Endothelial cell (in vitro differentiated cells): ENCODE data around the gene MTHFSD. TPM values are rescaled to one million over a fixed set of nuclear protein-coding genes. Genes with fewer than 3 reads are reported as not detected.
A peak's percentile ranks its signal among the peaks of the same experiment; 100 is the strongest.

Experiments used
- DNase-seq: peaks from one replicate; pipeline ENCODE4 v3.0.0; 2021; ENCODE audit warnings: low spot score
- H3K27ac Mint-ChIP-seq: one replicate; pipeline ENCODE4 v1.8.0; 2021; ENCODE audit warnings: mixed read lengths, inconsistent platforms; ENCODE audit not compliant: unreplicated experiment
- H3K27me3 Mint-ChIP-seq: one replicate; pipeline ENCODE4 v1.8.0; 2021; ENCODE audit warnings: mild to moderate bottlenecking, moderate library complexity, mixed read lengths, inconsistent platforms; ENCODE audit not compliant: unreplicated experiment
- H3K36me3 Mint-ChIP-seq: one replicate; pipeline ENCODE4 v1.8.0; 2021; ENCODE audit warnings: mild to moderate bottlenecking, low read depth, mixed read lengths, inconsistent platforms; ENCODE audit not compliant: unreplicated experiment
- H3K4me1 Mint-ChIP-seq: one replicate; pipeline ENCODE4 v1.8.0; 2021; ENCODE audit warnings: mild to moderate bottlenecking, mixed read lengths, inconsistent platforms; ENCODE audit not compliant: unreplicated experiment
- H3K4me3 Mint-ChIP-seq: one replicate; pipeline ENCODE4 v1.8.0; 2021; ENCODE audit warnings: mild to moderate bottlenecking, mixed read lengths, inconsistent platforms; ENCODE audit not compliant: unreplicated experiment
- H3K9me3 Mint-ChIP-seq: one replicate; pipeline ENCODE4 v1.8.0; 2021; ENCODE audit warnings: mixed read lengths, inconsistent platforms; ENCODE audit not compliant: unreplicated experiment
- total RNA-seq: library from RNA; stranded (reverse); fragmentation: NEBNext Ultra II Directional; extraction: Animal tissue kit (Norgen Biotek cat#: 25700); gene quantifications from one replicate; pipeline ENCODE4 v1.2.1, GENCODE V29; 2021; ENCODE audit not compliant: unreplicated experiment
- TF ChIP-seq, protein P1 (sequence below): fragments of 200-600 bp; sonication (generic); IDR thresholded peaks from one replicate; pipeline ENCODE4 v1.5.0; 2021; ENCODE audit warnings: antibody characterized with exemption; ENCODE audit not compliant: unreplicated experiment

MTHFSD gene
- total RNA-seq, 1 donor from 2014 or later = 30.6 TPM

DNA sequence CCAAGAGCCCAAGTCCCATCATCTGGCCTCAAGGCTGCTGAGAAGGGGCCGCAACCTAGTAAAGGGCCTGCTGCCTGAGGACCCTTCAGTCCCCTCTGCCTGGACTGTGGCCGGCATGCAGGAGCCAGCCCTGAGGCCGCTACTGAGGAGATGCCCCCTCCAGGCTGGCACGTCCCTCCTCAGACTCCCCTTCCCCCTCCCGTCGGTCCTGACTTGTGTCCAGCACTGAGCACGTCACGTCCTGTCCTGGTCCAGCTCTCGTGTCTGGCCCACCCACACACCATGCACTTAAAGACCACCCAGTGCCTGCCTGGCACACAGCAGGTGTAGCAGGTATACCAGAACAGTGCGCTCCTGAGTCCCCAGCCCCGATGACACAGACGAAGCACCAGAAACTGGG is 9.6 kb downstream of the MTHFSD start:
- no peaks in the 10 kb centered on the region for H3K4me1 Mint-ChIP-seq
- no peaks in the 10 kb centered on the region for H3K9me3 Mint-ChIP-seq
- H3K27ac Mint-ChIP-seq = no peak overlapping the region
- DNase-seq = no peak
- peaks cover 1% of the 10 kb centered on the region for H3K27me3 Mint-ChIP-seq
- H3K36me3 Mint-ChIP-seq = peaks cover 26% of the 10 kb centered on the region
- TF ChIP-seq, protein P1, sequence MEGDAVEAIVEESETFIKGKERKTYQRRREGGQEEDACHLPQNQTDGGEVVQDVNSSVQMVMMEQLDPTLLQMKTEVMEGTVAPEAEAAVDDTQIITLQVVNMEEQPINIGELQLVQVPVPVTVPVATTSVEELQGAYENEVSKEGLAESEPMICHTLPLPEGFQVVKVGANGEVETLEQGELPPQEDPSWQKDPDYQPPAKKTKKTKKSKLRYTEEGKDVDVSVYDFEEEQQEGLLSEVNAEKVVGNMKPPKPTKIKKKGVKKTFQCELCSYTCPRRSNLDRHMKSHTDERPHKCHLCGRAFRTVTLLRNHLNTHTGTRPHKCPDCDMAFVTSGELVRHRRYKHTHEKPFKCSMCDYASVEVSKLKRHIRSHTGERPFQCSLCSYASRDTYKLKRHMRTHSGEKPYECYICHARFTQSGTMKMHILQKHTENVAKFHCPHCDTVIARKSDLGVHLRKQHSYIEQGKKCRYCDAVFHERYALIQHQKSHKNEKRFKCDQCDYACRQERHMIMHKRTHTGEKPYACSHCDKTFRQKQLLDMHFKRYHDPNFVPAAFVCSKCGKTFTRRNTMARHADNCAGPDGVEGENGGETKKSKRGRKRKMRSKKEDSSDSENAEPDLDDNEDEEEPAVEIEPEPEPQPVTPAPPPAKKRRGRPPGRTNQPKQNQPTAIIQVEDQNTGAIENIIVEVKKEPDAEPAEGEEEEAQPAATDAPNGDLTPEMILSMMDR = no peak
- H3K4me3 Mint-ChIP-seq = peak overlapping the region; percentile 25

DNA sequence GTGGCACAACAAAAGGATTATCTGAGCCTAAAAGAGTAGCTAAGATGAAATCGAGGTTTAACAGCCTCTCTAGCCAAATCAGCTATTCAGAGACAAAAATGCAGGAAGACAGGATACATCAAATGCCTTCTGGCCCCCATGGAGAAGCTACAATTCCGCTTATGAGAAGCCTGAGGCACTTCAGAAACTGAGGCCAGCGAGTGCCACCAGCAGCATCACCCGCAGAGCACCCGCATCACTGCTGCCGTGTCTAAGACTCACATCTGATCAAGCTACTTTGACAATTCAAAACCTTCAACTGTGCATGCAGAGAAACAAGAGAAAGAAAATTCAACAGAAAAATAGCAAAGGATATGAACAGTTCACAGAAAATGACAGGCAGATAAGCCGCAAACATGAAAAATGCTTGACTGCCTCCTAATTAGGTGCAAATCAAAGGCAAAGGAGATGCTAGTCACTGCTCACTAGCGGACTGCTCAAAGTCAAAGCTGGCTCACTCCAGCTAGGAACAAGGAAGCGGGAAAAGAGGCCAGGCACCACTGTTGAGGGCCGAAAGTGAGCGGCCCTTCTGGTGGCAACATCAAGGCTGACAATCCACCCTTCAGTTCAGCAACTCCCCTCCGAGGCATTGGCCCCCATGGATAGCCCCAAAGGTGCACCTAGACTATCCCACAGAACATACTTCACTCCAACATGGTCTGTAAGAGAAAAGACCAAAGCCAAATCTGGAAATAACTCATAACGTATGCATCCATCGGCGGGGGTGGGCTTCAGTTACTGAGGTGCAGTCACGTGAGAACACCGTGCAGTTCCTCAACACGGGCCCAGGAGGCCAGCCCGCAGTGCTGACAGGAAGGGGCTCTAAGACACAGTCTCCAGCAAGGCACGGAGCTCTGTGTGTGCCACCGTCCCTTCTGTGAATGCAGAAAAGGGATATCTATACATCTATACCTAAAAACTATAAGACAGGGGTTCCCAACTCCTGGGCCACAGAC is 12.0 kb downstream of the MTHFSD start:
- Mint-ChIP-seq H3K4me1 (no peaks in the 10 kb centered on the region), H3K27ac (no peak overlapping the region), H3K27me3 (peaks cover 3% of the 10 kb centered on the region), H3K36me3 (peaks cover 33% of the 10 kb centered on the region), H3K4me3 (no peak overlapping the region), H3K9me3 (no peaks in the 10 kb centered on the region)
- TF ChIP-seq, protein P1 = no peak
- no peak for DNase-seq

DNA sequence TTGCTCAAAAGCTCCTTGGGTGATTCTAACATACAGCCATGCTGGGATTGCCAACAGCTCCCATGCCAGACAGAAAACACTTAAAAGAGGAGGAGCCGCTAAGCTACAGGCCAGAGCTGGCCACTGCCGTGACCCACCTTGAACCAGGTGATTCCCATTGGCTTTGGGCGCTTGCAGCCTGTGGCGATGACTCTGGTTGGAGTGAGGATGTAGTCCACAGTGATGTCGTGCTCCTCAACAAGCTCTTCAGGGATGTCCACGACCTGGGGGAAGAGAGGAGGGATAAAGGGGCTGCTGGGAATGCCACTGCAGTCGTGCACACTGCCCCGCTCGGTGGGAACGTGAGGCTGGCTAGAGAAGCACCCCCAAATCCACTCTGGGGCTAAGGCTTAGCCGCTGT is 13.5 kb downstream of the MTHFSD start:
- Mint-ChIP-seq H3K4me3 (no peak overlapping the region), H3K27ac (no peak overlapping the region), H3K4me1 (no peaks in the 10 kb centered on the region), H3K27me3 (peaks cover 3% of the 10 kb centered on the region), H3K9me3 (no peaks in the 10 kb centered on the region), H3K36me3 (peaks cover 33% of the 10 kb centered on the region)
- TF ChIP-seq, protein P1 = no peak
- DNase-seq = no peak

DNA sequence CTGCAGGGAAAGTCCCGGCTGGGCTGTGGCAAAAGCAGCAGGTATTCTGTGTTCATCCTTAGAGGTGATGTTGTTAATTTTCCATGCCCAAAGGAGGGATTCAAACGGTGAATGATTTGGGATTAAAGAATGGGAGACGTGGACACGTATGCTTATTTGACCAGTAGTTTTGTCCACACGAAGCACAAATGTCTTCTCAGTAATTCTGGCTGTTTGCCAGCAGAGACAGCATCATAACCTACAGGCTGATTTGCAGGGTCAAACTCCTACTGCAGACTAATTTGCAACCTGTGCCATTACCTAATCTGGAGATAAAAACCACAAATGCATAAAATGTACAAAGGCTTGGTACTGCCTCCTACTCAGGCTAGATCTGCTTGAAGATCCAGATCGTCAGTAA is 14.1 kb downstream of the MTHFSD start:
- Mint-ChIP-seq H3K36me3 (peaks cover 39% of the 10 kb centered on the region), H3K27ac (no peak overlapping the region), H3K4me3 (no peak overlapping the region), H3K4me1 (no peaks in the 10 kb centered on the region), H3K9me3 (no peaks in the 10 kb centered on the region), H3K27me3 (peaks cover 3% of the 10 kb centered on the region)
- DNase-seq = no peak
- TF ChIP-seq, protein P1 = no peak

DNA sequence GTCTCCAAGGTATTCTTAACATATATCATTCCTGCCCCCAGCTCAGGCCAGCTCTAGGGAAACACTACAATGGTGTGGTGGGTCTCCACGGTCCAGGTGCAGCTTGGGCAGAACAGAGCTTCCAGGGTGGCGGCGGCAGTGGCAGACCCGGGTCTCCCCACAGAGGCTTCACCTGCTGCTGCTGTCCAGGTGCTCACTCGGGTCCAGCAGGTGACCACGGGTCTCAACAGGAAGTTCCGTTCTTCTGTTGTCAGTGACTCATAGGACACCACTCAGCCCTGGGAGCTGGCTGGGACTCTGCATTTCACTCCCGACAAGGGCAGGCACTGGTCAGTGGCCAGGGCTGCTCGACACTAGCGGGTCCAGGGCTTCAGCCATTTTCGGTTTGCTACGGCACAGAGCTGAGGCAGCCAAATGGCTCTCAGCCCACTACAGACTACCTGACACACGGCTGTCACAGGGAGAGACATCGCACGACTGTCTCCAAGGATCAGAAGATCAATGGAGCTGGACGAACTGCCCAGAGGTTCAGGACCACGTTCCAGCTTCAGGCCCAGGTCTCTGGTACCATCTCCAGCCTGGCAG is 16.7 kb downstream of the MTHFSD start:
- Mint-ChIP-seq H3K4me3 (no peak overlapping the region), H3K4me1 (no peaks in the 10 kb centered on the region), H3K36me3 (peaks cover 27% of the 10 kb centered on the region), H3K27ac (no peak overlapping the region), H3K27me3 (peaks cover 2% of the 10 kb centered on the region), H3K9me3 (no peaks in the 10 kb centered on the region)
- no peak for DNase-seq
- TF ChIP-seq, protein P1 = no peak
